Endothelial cell of umbilical vein (primary cell): ENCODE data around the gene CLOCK.
"Not testable (repeated sequence)": the region's sequence is repeated elsewhere in the genome, so short reads cannot be mapped to it uniquely, and the experiment has no call there.

Source experiments
- EZH2 ChIP-seq: IDR thresholded peaks from 2 replicates; pipeline ENCODE4 v1.6.1; 2012; ENCODE audit warnings: borderline replicate concordance, low read depth, mild to moderate bottlenecking, moderate library complexity, low read length, inconsistent platforms; ENCODE audit not compliant: severe bottlenecking
- FOS ChIP-seq: IDR thresholded peaks from 2 replicates; pipeline ENCODE4 v1.6.1; 2011; ENCODE audit warnings: mild to moderate bottlenecking, low read length, moderate library complexity, borderline replicate concordance; ENCODE audit not compliant: insufficient read depth
- JUN ChIP-seq: IDR thresholded peaks from 2 replicates; pipeline ENCODE4 v1.6.1; 2011; ENCODE audit warnings: borderline replicate concordance, low read depth; ENCODE audit not compliant: insufficient read length, insufficient read depth
- MYC ChIP-seq: IDR thresholded peaks from one replicate; pipeline ENCODE4 v1.6.1; 2011; ENCODE audit warnings: mild to moderate bottlenecking, low read depth, low read length
- POLR2A ChIP-seq: IDR thresholded peaks from 2 replicates; pipeline ENCODE4 v1.6.1; 2012; ENCODE audit warnings: low read depth, mild to moderate bottlenecking, control low read depth, low read length
- POLR2AphosphoS5 ChIP-seq: IDR thresholded peaks from 2 replicates; pipeline ENCODE4 v1.6.1; 2012; ENCODE audit warnings: low read depth, mild to moderate bottlenecking, control low read depth, low read length, moderate library complexity; ENCODE audit not compliant: insufficient read depth
- TF ChIP-seq, protein P1 (sequence below), 2 donors: IDR thresholded peaks; 1 replicate in 1 of 2; 2 replicates in 1 of 2; pipeline ENCODE4 v1.5.1; 2011; ENCODE audit warnings: low read length in 2 of 2, mild to moderate bottlenecking in 2 of 2, moderate library complexity in 2 of 2, control low read depth in 1 of 2, inconsistent platforms in 1 of 2, low read depth in 1 of 2; ENCODE audit not compliant: insufficient read depth in 1 of 2; ENCODE audit errors: extremely low read depth in 1 of 2

DNA sequence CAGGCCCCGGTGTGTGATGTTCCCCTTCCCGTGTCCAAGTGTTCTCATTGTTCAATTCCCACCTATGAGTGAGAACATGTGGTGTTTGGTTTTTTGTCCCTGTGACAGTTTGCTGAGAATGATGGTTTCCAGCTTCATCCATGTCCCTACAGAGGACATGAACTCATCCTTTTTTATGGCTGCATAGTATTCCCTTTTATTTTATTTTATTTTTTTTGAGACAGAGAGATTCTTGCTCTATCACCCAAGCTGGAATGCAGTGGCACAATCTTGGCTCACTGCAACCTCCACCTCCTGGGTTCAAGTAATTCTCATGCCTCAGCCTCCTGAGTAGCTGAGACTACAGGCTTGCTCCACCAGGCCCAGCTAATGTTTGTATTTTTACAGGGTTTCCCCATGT, 36.1 kb upstream of the CLOCK start:
- TF ChIP-seq, protein P1, sequence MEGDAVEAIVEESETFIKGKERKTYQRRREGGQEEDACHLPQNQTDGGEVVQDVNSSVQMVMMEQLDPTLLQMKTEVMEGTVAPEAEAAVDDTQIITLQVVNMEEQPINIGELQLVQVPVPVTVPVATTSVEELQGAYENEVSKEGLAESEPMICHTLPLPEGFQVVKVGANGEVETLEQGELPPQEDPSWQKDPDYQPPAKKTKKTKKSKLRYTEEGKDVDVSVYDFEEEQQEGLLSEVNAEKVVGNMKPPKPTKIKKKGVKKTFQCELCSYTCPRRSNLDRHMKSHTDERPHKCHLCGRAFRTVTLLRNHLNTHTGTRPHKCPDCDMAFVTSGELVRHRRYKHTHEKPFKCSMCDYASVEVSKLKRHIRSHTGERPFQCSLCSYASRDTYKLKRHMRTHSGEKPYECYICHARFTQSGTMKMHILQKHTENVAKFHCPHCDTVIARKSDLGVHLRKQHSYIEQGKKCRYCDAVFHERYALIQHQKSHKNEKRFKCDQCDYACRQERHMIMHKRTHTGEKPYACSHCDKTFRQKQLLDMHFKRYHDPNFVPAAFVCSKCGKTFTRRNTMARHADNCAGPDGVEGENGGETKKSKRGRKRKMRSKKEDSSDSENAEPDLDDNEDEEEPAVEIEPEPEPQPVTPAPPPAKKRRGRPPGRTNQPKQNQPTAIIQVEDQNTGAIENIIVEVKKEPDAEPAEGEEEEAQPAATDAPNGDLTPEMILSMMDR (IDR thresholded peaks at IDR 0.05; ENCODE audit: extremely low read depth in 1 of 2, insufficient read depth in 1 of 2, low read depth in 1 of 2, low read length in 2 of 2): not testable (repeated sequence)
- TF ChIP-seq EZH2, FOS, POLR2A, MYC, JUN, POLR2AphosphoS5: not testable (repeated sequence)
